Smooth muscle cell (in vitro differentiated cells): ENCODE results near the gene PRSS22. TPM values are rescaled to one million over a fixed set of nuclear protein-coding genes. Genes with fewer than 3 reads are reported as not detected.

ENCODE experiments used
- DNase-seq: peaks from one replicate; lab custom pipeline; 2025; ENCODE audit not compliant: unreplicated experiment; lab: John Stamatoyannopoulos, UW
- H2AFZ ChIP-seq: fragments of 200-600 bp; sonication (generic); 2 replicates; pipeline ENCODE4 v1.6.0; 2016; ENCODE audit warnings: antibody characterized with exemption, low read depth, mild to moderate bottlenecking
- H3F3A ChIP-seq: fragments of 200-600 bp; sonication (generic); 2 replicates; pipeline ENCODE4 v1.6.0; 2017; ENCODE audit warnings: antibody characterized with exemption, low read depth
- H3K27ac ChIP-seq: fragments of 200-600 bp; sonication (generic); 2 replicates; pipeline ENCODE4 v1.5.1; 2016; ENCODE audit warnings: low read depth, mild to moderate bottlenecking
- H3K27me3 ChIP-seq: fragments of 200-600 bp; sonication (generic); 2 replicates; pipeline ENCODE4 v1.6.1; 2016; ENCODE audit warnings: low read depth, mild to moderate bottlenecking
- H3K36me3 ChIP-seq: fragments of 200-600 bp; sonication (generic); 2 replicates; pipeline ENCODE4 v1.5.1; 2016; ENCODE audit warnings: low read depth
- H3K4me1 ChIP-seq: fragments of 200-600 bp; sonication (generic); 2 replicates; pipeline ENCODE4 v1.5.1; 2016; ENCODE audit warnings: low read depth
- H3K4me2 ChIP-seq: fragments of 200-600 bp; sonication (generic); 2 replicates; pipeline ENCODE4 v1.6.0; 2016; ENCODE audit warnings: mild to moderate bottlenecking
- H3K4me3 ChIP-seq: fragments of 200-600 bp; sonication (generic); 2 replicates; pipeline ENCODE4 v1.5.1; 2016; ENCODE audit warnings: mild to moderate bottlenecking
- H3K79me2 ChIP-seq: fragments of 200-600 bp; sonication (generic); 2 replicates; pipeline ENCODE4 v1.6.0; 2016; ENCODE audit warnings: low read depth, mild to moderate bottlenecking
- H3K9ac ChIP-seq: fragments of 200-600 bp; sonication (generic); 2 replicates; pipeline ENCODE4 v1.6.0; 2016; ENCODE audit warnings: low read depth
- H3K9me3 ChIP-seq: fragments of 200-600 bp; sonication (generic); replicated peaks from 2 replicates; pipeline ENCODE4 v1.5.1; 2016; ENCODE audit warnings: low read depth
- H4K20me1 ChIP-seq: fragments of 200-600 bp; sonication (generic); 2 replicates; pipeline ENCODE4 v1.6.0; 2016; ENCODE audit warnings: low read depth
- CTCF ChIP-seq: fragments of 200-600 bp; sonication (generic); IDR thresholded peaks from 2 replicates; pipeline ENCODE4 v1.5.1; 2017; ENCODE audit warnings: borderline replicate concordance, mild to moderate bottlenecking, antibody characterized with exemption; ENCODE audit not compliant: insufficient read depth, poor library complexity, severe bottlenecking
- WGBS: methylation state at CpG from one replicate; pipeline ENCODE4 v1.1.7; 2016; ENCODE audit warnings: low lambda C conversion rate; 5-methylcytosine and 5-hydroxymethylcytosine counted together
- polyA plus RNA-seq: library from polyadenylated mRNA; unstranded; fragments of >200 nt; fragmentation: Nextera tagmentation; extraction: Ambion mirVana; gene quantifications from 2 replicates; pipeline ENCODE4 v1.2.1, GENCODE V29; 2016
- total RNA-seq: library from RNA; depleted of rRNA; stranded (reverse); fragments of >200 nt; gene quantifications from 2 replicates; pipeline ENCODE4 v1.2.3, GENCODE V29; 2014

The PRSS22 gene
- total and polyA plus RNA-seq, 2 experiments from 2014 or later = 0.79 to 2.2 TPM

GRCh38 chr16:2808181-2808580 lies 49.8 kb downstream of the PRSS22 start:
- no peaks in the 10 kb centered on the region for H3F3A ChIP-seq
- no peak overlapping the region for H3K4me2 ChIP-seq
- no peaks in the 10 kb centered on the region for H3K36me3 ChIP-seq
- H2AFZ ChIP-seq = no peak overlapping the region
- no peak overlapping the region for H3K27ac ChIP-seq
- no peak for DNase-seq
- 87% methylated on average over 7 of the region's 7 CpGs for WGBS
- H3K9ac ChIP-seq = no peak overlapping the region
- H3K9me3 ChIP-seq = no peaks in the 10 kb centered on the region
- H3K4me1 ChIP-seq = no peaks in the 10 kb centered on the region
- H3K27me3 ChIP-seq = no peaks in the 10 kb centered on the region
- no peak overlapping the region for H3K4me3 ChIP-seq
- no peaks in the 10 kb centered on the region for H3K79me2 ChIP-seq
- no peaks in the 10 kb centered on the region for H4K20me1 ChIP-seq
- no peak for TF ChIP-seq CTCF

DNA sequence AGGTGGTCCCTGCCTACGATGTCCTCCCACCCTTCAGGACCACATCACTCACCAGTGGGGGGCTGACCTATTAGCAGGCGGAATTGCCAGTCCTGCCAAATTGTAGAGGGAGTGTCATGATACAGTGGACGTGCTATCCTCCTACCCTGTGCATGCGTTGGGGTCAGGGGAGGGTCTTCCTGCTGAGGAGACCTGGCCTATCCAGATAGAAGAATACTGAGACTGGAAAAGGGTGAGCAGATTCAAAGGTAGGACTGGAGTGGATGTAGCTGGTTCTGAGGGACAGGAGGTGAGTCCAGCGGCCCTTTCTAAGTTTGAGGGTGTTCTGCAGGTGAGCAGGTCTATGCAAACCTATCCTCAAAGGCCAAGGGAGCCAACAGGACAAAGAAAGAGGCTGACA lies 51.7 kb downstream of the PRSS22 start:
- Histone ChIP-seq H3K27me3 (no peaks in the 10 kb centered on the region), H3K9me3 (no peaks in the 10 kb centered on the region), H3K4me3 (no peak overlapping the region), H4K20me1 (no peaks in the 10 kb centered on the region), H3F3A (no peaks in the 10 kb centered on the region), H3K9ac (no peak overlapping the region), H2AFZ (no peak overlapping the region), H3K4me1 (no peaks in the 10 kb centered on the region), H3K4me2 (no peak overlapping the region), H3K27ac (no peak overlapping the region), H3K79me2 (no peaks in the 10 kb centered on the region), H3K36me3 (no peaks in the 10 kb centered on the region)
- WGBS = 76% methylated on average over 5 of the region's 5 CpGs
- TF ChIP-seq CTCF = no peak
- no peak for DNase-seq

DNA sequence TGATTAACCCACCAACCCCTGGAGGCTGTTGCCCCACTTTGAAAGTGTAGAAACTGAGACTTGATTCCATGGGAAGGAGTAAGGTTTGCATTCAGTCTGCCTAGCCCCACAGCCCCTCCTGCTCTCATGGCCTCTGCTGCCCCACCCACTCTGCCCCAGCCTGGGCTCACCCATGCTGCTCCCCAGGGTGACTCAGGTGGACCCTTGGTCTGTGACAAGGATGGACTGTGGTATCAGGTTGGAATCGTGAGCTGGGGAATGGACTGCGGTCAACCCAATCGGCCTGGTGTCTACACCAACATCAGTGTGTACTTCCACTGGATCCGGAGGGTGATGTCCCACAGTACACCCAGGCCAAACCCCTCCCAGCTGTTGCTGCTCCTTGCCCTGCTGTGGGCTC lies 53.2 kb downstream of the PRSS22 start:
- Histone ChIP-seq H3K4me2 (no peak overlapping the region), H3K4me3 (no peak overlapping the region), H3K79me2 (no peaks in the 10 kb centered on the region), H3K27ac (no peak overlapping the region), H3K4me1 (no peaks in the 10 kb centered on the region), H3F3A (no peaks in the 10 kb centered on the region), H2AFZ (no peak overlapping the region), H3K9ac (no peak overlapping the region), H3K36me3 (no peaks in the 10 kb centered on the region), H4K20me1 (no peaks in the 10 kb centered on the region), H3K27me3 (no peaks in the 10 kb centered on the region), H3K9me3 (no peaks in the 10 kb centered on the region)
- no peak for DNase-seq
- no peak for TF ChIP-seq CTCF
- WGBS = 92% methylated on average over 4 of the region's 4 CpGs

DNA sequence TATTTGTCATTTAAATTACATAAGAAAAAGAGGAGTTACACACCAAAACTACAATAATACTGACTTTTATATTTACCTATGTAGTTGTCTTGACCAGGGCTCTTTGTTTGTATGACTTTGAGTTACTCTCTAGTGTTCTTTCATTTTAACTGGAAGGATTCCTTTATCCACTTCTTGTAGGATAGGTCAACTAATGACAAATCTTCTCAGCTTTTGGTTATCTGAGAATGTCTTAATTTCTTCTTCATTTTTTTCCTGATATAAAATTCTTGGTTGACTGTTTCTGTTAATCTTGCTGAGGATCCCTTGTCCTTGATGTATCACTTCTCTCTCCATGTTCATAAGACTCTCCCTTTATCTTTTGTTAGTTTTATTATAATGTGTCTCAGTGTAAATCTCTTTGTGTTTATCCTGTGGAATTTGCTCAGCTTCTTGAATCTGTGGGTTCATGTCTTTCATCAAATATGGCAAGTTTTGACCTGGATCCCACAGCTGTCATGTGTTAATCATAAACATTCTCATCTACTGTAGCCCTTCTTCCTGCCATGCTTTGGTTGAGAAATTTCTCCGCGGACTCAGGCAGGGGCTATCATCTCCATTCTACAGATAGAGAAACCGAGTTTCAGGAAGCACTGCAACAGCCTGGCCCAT lies 54.3 kb downstream of the PRSS22 start:
- TF ChIP-seq CTCF = no peak
- no peaks in the 10 kb centered on the region for H3K9me3 ChIP-seq
- H2AFZ ChIP-seq = no peak overlapping the region

More for the DNA sequence above, 54.3 kb downstream of the PRSS22 start:
- H3K27me3 ChIP-seq = no peaks in the 10 kb centered on the region
- no peaks in the 10 kb centered on the region for H3K4me1 ChIP-seq
- H3K4me3 ChIP-seq = no peak overlapping the region
- H3K9ac ChIP-seq = no peak overlapping the region
- no peaks in the 10 kb centered on the region for H3F3A ChIP-seq
- no peaks in the 10 kb centered on the region for H3K79me2 ChIP-seq
- DNase-seq = no peak
- H3K36me3 ChIP-seq = no peaks in the 10 kb centered on the region
- WGBS = 77% methylated on average over 3 of the region's 3 CpGs
- H3K4me2 ChIP-seq = no peak overlapping the region
- H4K20me1 ChIP-seq = no peaks in the 10 kb centered on the region
- no peak overlapping the region for H3K27ac ChIP-seq
